AG20443 (cell line): ENCODE measurements around the gene MAPRE3.

ENCODE experiments used
- DNase-seq: peaks from one replicate; pipeline ENCODE4 v3.0.0; 2012; ENCODE audit warnings: low spot score, mixed read lengths

Gene MAPRE3

GRCh38 chr2:26985807-26986206 lies 15.4 kb downstream of the MAPRE3 start:
- no peak for DNase-seq

GRCh38 chr2:26986576-26986975 lies 16.1 kb downstream of the MAPRE3 start:
- no peak for DNase-seq

- DNase-seq: peak; percentile 53
Measured at GRCh38 chr2:26988058-26988860, 17.8 kb downstream of the MAPRE3 start.

GRCh38 chr2:26989156-26989555 lies 18.7 kb downstream of the MAPRE3 start:
- no peak for DNase-seq

- no peak for DNase-seq
Measured at GRCh38 chr2:26991717-26992116, 21.3 kb downstream of the MAPRE3 start.

- DNase-seq: no peak
Measured at GRCh38 chr2:26993768-26994167, 23.3 kb downstream of the MAPRE3 start.

GRCh38 chr2:26994983-26995382 lies 24.5 kb downstream of the MAPRE3 start:
- DNase-seq: no peak

- no peak for DNase-seq
Measured at GRCh38 chr2:26997394-26997793, 27.0 kb downstream of the MAPRE3 start.

GRCh38 chr2:26998323-26998722 lies 27.9 kb downstream of the MAPRE3 start:
- DNase-seq: no peak

- no peak for DNase-seq
Measured at GRCh38 chr2:27000228-27000627, 29.8 kb downstream of the MAPRE3 start.

- DNase-seq: no peak
Measured at GRCh38 chr2:27000995-27001394, 30.6 kb downstream of the MAPRE3 start.

GRCh38 chr2:27001950-27002349 lies 31.5 kb downstream of the MAPRE3 start:
- DNase-seq: no peak

GRCh38 chr2:27003007-27003406 lies 32.6 kb downstream of the MAPRE3 start:
- DNase-seq: no peak

GRCh38 chr2:27003857-27004256 lies 33.4 kb downstream of the MAPRE3 start:
- DNase-seq: peak; percentile 39

GRCh38 chr2:27006602-27007415 lies 36.4 kb downstream of the MAPRE3 start:
- no peak for DNase-seq

GRCh38 chr2:27007416-27008374 lies 37.3 kb downstream of the MAPRE3 start:
- DNase-seq: no peak

- DNase-seq: no peak
Measured at GRCh38 chr2:27008678-27009077, 38.2 kb downstream of the MAPRE3 start.

- DNase-seq: no peak
Measured at GRCh38 chr2:27009083-27009482, 38.6 kb downstream of the MAPRE3 start.

GRCh38 chr2:27009716-27010115 lies 39.3 kb downstream of the MAPRE3 start:
- DNase-seq: no peak

GRCh38 chr2:27010139-27010538 lies 39.7 kb downstream of the MAPRE3 start:
- no peak for DNase-seq

GRCh38 chr2:27013738-27014137 lies 43.3 kb downstream of the MAPRE3 start:
- DNase-seq: no peak

- no peak for DNase-seq
Measured at GRCh38 chr2:27014771-27015433, 44.5 kb downstream of the MAPRE3 start.
